GM18951 (cell line): ENCODE data around the gene UIMC1.

Experiments
- POLR2A ChIP-seq: IDR thresholded peaks from 4 replicates; pipeline ENCODE4 v1.6.1; 2011; ENCODE audit warnings: mild to moderate bottlenecking; ENCODE audit not compliant: insufficient read length, insufficient read depth; ENCODE audit errors: extremely low read depth
- in situ Hi-C: fragments of 300-500 bp; cut with MboI; formaldehyde crosslinking; loops from one replicate; pipeline ENCODE4 v1.12.0; 2022; ENCODE audit warnings: low sequenced_read_pairs, mixed read lengths, inconsistent platforms; ENCODE audit not compliant: unreplicated experiment

UIMC1 gene

GRCh38 chr5:176866707-176867310 is 139.8 kb downstream of the UIMC1 start:
- in situ Hi-C loops: no loop called here
- no peak for TF ChIP-seq POLR2A

GRCh38 chr5:176865964-176866363 is 140.6 kb downstream of the UIMC1 start:
- in situ Hi-C loops: no loop called here
- TF ChIP-seq POLR2A: no peak

GRCh38 chr5:176864755-176865154 is 141.8 kb downstream of the UIMC1 start:
- no peak for TF ChIP-seq POLR2A
- in situ Hi-C loops: no loop called here

- no peak for TF ChIP-seq POLR2A
- in situ Hi-C loops: no loop called here
Measured at GRCh38 chr5:176863765-176864098, 142.8 kb downstream of the UIMC1 start.

GRCh38 chr5:176863041-176863764 is 143.4 kb downstream of the UIMC1 start:
- in situ Hi-C loops: no loop called here
- TF ChIP-seq POLR2A: no peak

GRCh38 chr5:176862330-176862995 is 144.1 kb downstream of the UIMC1 start:
- no peak for TF ChIP-seq POLR2A
- in situ Hi-C loops: no loop called here

GRCh38 chr5:176861276-176861675 is 145.3 kb downstream of the UIMC1 start:
- TF ChIP-seq POLR2A: no peak
- in situ Hi-C loops: no loop called here

GRCh38 chr5:176860381-176860780 is 146.2 kb downstream of the UIMC1 start:
- no peak for TF ChIP-seq POLR2A
- in situ Hi-C loops: no loop called here

- TF ChIP-seq POLR2A: no peak
- in situ Hi-C loops: no loop called here
Measured at GRCh38 chr5:176859916-176860315, 146.7 kb downstream of the UIMC1 start.

GRCh38 chr5:176857894-176858273 is 148.7 kb downstream of the UIMC1 start:
- in situ Hi-C loops: no loop called here
- TF ChIP-seq POLR2A: no peak

GRCh38 chr5:176857216-176857893 is 149.2 kb downstream of the UIMC1 start:
- in situ Hi-C loops: no loop called here
- no peak for TF ChIP-seq POLR2A

GRCh38 chr5:176856746-176857145 is 149.8 kb downstream of the UIMC1 start:
- no peak for TF ChIP-seq POLR2A
- in situ Hi-C loops: no loop called here

GRCh38 chr5:176855598-176855997 is 151.0 kb downstream of the UIMC1 start:
- no peak for TF ChIP-seq POLR2A
- in situ Hi-C loops: no loop called here
